Mononuclear cell (primary cell): Measurements from ENCODE around the gene MAP3K8. TPM values are rescaled to one million over a fixed set of nuclear protein-coding genes. Genes with fewer than 3 reads are reported as not detected.
"Not testable (repeated sequence)": the region's sequence is repeated elsewhere in the genome, so short reads cannot be mapped to it uniquely, and the experiment has no call there.

ENCODE experiments used
- H3K27me3 ChIP-seq: 2 replicates; pipeline ENCODE4 v1.6.0; 2011; ENCODE audit warnings: low read length, control low read depth; ENCODE audit not compliant: insufficient read depth
- H3K4me1 ChIP-seq: 2 replicates; pipeline ENCODE4 v1.5.1; 2011; ENCODE audit warnings: mild to moderate bottlenecking, low read length, control low read depth; ENCODE audit not compliant: insufficient read depth
- H3K4me3 ChIP-seq: 2 replicates; pipeline ENCODE4 v1.5.1; 2011; ENCODE audit warnings: mild to moderate bottlenecking, low read length, moderate library complexity
- H3K9me3 ChIP-seq: 2 replicates; pipeline ENCODE4 v1.5.1; 2011; ENCODE audit warnings: low read depth, mild to moderate bottlenecking, control low read depth, low read length
- total RNA-seq: library from RNA; depleted of rRNA; stranded (reverse); fragments of >200 nt; gene quantifications from one replicate; pipeline ENCODE4 v1.2.3, GENCODE V29; 2012

Gene MAP3K8
- total RNA-seq, 1 donor, result 88.9 TPM

DNA sequence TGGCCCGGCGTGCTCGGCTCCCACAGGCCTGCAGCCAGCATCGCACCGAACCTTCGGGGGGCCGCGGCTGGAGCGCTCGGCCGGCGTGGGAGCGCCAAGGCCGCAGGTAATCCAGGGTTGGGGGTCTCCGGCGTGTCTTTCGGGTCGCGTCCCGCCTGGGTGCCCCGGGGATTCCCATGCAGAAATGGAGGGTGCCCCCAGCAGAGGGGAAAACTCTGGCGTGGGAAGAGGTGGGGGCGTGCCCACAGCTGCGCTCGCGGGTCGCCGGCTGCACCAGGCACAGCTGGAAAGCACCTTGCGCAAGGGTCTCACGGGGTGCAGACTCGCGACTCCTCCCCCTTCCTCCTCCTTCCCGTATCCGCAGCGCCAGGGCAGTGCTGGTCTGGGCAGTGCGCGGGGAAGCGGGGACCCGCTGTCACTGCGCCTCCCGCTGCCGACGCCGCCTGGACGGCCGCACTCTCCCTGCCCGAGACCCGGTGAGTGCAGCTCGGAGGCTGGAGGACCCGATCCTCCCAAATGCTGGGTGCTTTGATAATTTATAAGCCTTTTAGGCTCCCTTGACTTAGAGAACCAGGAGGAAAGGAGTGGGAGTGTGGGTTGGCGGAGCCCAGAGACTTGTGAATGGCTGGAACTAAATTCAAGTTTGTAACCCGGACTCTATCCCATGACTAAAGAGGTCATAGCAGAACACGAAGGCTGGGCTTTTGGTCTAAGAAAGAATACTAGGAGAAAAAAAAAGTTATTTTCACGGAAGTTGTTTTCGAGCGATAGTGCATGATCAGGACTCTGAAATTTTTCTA is 489 bp downstream of the MAP3K8 start:
- no peaks in the 10 kb centered on the region for H3K9me3 ChIP-seq
- no peaks in the 10 kb centered on the region for H3K27me3 ChIP-seq
- peaks cover 74% of the 10 kb centered on the region for H3K4me1 ChIP-seq
- H3K4me3 ChIP-seq, result peak overlapping the region; percentile 96

DNA sequence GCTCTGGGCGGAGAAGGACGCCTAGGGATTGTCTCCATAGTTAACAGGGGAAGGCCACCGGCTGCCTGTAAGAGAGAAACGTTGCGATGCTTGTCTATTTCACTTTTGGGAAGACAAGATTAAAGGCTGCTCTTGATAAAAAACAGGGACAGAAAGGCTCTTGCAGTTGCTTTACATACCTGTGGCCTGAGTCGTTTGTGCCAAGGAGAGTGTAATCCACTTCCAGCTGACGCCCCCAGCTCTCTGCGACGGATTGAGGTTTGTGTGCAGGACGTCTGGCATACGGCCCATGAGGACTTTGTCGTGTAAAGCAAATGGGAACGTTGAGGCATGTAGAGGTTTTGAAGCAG is 1.1 kb downstream of the MAP3K8 start:
- H3K27me3 ChIP-seq, result no peaks in the 10 kb centered on the region
- peaks cover 72% of the 10 kb centered on the region for H3K4me1 ChIP-seq
- peak overlapping the region; percentile 96 for H3K4me3 ChIP-seq
- no peaks in the 10 kb centered on the region for H3K9me3 ChIP-seq

DNA sequence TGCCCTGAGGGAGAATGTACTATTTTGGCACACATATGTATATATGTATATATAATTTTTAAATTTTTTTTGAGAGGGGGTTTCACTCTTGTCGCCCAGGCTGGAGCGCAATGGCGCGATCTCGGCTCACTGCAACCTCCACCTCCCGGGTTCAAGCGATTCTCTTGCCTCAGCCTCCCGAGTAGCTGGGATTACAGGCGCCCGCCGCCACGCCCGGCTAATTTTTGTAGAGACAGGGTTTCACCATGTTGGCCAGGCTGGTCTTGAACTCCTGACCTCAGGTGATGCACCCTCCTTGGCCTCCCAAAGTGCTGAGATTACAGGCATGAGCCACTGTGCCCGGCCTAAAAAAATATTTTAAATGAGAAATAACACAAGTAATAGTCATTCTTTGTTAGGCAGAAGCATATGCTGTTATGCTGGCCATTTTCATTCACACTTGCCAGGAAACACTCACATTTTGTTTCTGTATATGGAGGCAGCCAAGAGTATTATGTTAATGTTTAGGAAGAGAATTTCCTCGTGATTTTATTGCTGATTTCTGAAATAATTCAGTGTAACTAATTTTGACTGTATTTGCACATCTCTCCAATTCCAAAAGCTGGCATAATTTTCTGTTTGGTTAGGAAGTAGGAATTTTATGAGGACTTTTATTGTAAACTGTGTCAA is 1.6 kb downstream of the MAP3K8 start:
- Histone ChIP-seq H3K4me1 (peaks cover 73% of the 10 kb centered on the region), H3K4me3 (peak overlapping the region; percentile 96)
- H3K27me3 ChIP-seq, H3K9me3 ChIP-seq: not testable (repeated sequence)

DNA sequence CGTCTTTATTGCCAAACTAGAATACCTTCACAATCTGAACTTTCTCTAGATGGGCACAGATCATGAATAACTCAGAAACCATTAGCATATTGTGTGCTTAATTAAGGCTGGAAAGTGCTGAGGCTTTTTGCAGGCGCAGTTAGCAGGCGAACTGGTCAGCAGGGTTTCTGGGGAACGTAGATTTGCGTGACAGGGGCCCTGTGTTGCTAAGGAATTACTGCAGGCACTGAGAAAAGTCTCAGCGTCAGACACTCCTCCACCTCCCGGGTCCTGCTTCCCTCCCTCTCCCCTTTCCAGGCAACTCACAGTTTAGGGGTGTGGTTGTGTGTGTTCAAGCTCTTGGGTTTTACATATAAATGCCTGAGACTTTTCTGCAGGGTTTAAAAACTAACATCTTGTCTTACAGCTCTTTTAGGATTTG is 2.2 kb downstream of the MAP3K8 start:
- Histone ChIP-seq H3K9me3 (no peaks in the 10 kb centered on the region), H3K4me1 (peaks cover 71% of the 10 kb centered on the region), H3K27me3 (no peaks in the 10 kb centered on the region), H3K4me3 (peak overlapping the region; percentile 96)

DNA sequence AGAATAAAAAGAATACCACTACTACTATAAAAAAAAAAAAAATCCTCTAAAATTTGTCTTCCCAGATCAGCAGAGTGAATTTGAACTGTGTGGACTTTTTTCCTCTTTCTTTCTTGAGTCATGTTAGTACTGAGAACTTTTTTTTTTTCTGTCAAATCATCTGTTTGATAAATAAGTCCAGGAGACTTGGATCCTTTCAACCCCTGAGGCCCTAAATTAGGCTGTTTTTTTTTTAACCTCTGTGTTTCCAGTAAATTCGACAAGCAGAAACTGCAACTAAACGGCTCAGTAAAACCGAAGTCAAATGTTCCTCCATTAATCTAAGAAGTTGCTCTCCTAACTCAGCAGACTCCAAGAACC is 2.7 kb downstream of the MAP3K8 start:
- peak overlapping the region; percentile 96 for H3K4me3 ChIP-seq
- peaks cover 68% of the 10 kb centered on the region for H3K4me1 ChIP-seq
- no peaks in the 10 kb centered on the region for H3K27me3 ChIP-seq
- no peaks in the 10 kb centered on the region for H3K9me3 ChIP-seq

DNA sequence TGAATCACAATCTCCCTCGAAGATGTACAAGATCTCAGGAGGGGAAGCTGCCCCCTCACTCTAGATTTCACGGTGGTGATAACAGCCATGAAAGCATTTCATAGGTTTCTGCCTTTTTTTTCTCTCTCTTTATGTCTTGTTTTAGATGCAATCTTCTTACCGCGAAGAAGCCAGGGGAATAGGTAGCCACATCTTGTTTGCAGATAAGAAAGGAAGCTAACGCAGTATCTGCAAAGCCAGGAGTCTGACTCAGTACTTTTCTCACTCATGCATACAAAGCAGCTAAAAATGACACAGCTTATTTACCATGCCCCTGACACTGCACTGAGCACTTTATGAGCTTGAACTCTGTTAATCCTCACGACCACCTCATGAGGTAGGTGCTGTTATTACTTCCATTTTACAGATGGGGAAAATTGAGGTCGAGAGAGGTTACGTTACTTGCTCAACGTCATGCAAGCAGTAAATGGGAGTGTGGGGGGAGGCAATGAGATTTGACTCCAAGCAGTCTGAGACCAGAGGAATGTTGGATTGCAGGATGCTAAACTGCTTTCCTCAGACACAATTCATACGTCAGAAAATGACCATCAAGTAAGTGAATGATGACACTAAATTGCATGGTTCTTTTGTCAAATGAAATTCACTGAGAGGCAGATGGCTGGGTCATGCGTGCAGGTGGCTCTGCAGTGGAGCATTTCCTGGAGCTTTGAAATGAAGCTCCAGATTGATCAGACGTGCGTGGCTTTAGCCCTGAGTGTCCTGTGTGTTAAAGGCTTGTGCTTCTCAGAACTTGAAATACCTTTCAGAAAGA is 3.3 kb downstream of the MAP3K8 start:
- peaks cover 68% of the 10 kb centered on the region for H3K4me1 ChIP-seq
- H3K4me3 ChIP-seq, result peak overlapping the region; percentile 96
- H3K9me3 ChIP-seq, result no peaks in the 10 kb centered on the region

DNA sequence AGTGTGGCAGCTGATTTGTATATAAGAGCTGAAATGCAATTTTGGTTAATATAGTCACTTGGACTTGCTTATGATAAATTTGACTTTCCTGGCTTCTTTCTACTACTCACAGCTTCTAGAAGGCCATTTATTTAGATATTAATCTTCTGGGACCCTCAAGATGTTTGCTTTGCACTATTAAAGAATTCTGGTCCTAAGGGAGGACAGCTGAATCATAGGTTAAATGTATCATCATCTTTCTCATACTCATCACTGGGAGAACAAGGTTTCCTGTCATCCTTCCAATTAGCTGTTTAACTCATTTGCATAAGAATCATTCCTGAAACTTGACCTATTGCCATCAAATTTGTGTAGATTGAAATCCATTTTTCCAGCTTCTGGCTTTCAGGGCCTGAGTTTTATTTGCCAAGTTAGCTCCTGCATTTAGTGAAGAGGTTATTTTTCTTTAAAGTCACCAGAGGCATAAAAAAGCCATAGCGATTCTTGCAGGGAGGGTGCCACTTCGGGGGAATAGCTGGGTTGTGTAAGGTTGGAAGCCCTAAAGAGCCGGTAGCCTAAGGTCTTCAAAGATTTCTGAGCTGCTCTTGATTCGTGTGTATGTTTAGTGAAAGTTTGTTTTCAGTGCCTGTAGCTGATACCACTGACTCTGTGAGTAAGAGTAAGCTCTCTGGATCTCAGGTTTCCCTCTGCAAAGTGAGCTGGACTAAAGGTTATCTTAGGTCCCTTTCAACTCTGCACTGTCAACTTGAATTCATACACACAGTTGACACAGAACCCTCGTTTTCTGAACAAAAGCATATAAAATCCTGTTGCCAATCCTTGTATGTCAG is 4.3 kb downstream of the MAP3K8 start:
- peaks cover 61% of the 10 kb centered on the region for H3K4me1 ChIP-seq
- H3K27me3 ChIP-seq, result no peaks in the 10 kb centered on the region
- no peaks in the 10 kb centered on the region for H3K9me3 ChIP-seq
- no peak overlapping the region for H3K4me3 ChIP-seq

More for the DNA sequence above, 3.3 kb downstream of the MAP3K8 start:
- H3K27me3 ChIP-seq, result no peaks in the 10 kb centered on the region

DNA sequence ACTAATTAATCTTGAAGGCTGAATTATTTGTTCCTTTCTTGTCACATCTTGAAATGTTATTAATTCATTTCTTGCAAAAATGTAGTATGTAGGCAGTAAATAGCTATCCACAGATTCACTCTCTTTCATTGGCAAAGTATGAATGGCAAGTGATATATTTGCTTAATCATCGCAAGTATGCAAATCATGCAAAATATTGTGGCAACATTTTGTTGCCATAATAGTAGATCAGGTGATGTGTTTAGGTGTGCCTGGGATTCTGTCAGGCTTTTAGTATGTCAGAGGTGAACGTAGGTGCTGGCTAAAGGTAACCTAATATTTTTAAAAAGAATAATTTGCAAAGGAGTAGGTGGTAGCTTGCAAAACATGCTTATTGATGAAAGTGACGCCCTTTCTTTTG is 5.9 kb downstream of the MAP3K8 start:
- Histone ChIP-seq H3K9me3 (no peaks in the 10 kb centered on the region), H3K4me1 (peaks cover 61% of the 10 kb centered on the region), H3K27me3 (no peaks in the 10 kb centered on the region), H3K4me3 (no peak overlapping the region)

DNA sequence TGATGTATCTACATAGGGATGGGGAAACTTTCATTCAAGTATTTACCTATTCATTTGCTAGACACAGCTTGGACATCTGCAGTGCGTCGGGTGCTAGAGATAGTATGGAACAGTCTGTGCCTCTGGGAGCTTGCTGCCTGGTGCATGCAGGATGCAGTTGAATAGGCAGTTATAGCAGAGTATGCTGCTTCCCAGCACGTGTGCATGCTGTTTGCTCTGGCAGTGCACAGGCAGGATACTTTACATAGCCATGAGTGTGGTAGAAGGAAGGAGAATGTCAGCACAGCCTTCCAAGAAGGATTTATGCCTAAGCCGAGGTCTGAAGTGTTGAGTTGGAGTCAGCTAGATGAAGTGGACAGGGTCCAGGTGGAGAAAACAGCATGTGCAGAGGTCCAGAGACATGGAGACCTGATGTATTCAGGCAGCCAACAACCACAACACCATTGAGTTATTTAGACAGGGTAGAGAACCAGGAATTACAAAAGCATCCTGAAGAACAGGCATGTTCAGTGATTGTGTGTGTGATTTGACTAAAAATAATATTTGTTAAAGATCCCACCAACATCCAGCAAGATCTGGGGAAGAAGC is 8.1 kb downstream of the MAP3K8 start:
- Histone ChIP-seq H3K9me3 (no peaks in the 10 kb centered on the region), H3K4me3 (no peak overlapping the region), H3K27me3 (no peaks in the 10 kb centered on the region), H3K4me1 (peaks cover 56% of the 10 kb centered on the region)

DNA sequence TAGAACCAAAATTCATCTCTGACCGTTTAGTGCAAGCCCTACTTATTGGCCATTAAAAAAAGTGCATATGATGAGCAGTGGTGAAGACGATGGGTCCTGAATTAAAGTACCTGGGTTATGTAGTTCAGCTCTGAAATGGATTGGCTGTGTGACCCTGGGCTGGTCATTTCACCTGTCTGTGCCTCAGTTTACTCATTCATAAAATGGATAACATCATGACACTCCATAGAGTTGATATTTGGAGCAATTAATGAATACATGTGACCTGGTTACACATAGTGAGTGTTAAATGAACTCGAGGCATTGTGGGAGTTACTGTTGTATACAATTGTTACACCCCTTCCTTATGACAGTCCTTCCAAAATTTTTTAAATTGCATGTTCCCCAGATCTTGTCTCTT is 9.1 kb downstream of the MAP3K8 start:
- H3K27me3 ChIP-seq, result no peaks in the 10 kb centered on the region
- H3K9me3 ChIP-seq, result no peaks in the 10 kb centered on the region
- no peak overlapping the region for H3K4me3 ChIP-seq
- H3K4me1 ChIP-seq, result peaks cover 49% of the 10 kb centered on the region

DNA sequence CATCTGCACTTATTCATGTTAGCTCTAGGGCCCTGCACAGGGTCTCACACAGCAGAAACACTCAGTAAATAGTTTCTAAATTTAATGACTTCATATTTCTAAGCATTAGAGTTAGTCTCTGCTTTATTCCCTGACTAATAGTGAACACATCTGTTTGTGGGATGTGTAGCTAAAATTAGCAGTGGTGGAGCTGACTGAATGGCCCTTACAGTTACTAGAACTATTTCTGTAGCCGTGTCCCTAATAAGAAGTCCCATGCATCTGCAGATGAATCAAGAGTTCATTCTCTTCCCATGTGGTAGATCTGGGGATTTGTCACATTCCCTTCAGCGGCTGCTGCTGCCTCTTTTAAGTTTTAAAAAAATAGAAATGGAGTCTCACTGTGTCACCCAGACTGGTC is 11.7 kb downstream of the MAP3K8 start:
- H3K4me3 ChIP-seq, result no peak overlapping the region
- peaks cover 28% of the 10 kb centered on the region for H3K4me1 ChIP-seq
- no peaks in the 10 kb centered on the region for H3K27me3 ChIP-seq
- H3K9me3 ChIP-seq, result no peaks in the 10 kb centered on the region

DNA sequence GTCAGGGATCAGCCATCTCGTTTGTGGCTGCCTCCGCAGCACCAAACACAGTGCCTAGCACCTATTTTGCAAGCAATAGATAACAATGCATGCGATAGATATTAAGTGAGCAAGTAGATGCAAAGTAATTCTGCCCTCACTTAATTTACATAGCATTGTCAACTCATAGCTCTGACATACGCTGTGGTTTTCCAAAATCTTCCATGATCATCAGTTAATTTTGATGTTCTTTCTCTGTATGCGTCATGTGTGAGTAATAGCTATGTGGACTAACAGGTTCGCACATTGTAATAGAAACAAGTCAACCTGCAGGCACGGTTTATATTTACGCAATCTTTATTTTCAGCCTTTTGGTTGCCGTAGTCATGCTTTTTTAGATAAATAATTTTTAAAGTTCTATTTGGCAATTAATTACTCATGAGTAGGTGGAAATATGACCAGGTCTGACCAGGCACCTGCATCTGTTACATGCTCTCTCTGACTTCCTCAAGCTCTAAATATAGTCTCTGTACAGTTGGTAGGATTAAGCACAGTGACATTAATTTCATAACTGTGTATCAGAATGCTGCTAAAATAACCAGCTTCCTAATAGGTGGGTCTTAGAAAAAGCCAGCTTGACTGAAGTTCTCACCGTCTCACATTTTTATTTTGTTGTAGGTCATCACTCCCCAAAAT is 13.3 kb downstream of the MAP3K8 start:
- no peak overlapping the region for H3K4me3 ChIP-seq
- no peaks in the 10 kb centered on the region for H3K9me3 ChIP-seq
- H3K27me3 ChIP-seq, result no peaks in the 10 kb centered on the region
- H3K4me1 ChIP-seq, result peaks cover 17% of the 10 kb centered on the region

DNA sequence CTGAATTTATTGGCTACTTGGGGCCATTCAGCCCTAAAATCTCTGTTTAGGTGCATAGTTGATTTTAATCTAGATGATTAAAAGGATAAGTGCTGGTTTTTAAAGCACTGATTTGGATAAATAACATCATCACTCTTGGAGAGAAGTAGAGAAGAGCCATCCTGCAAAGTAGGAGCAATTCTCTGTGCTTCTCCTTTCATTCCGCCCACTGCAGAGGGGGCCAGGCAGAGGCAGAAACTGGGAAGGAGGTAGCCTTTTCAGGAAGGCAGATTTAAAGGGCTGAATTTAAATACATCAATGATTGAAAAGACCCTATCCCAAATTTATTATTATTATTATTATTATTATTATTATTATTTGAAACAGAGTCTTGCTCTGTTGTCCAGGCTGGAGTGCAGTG is 14.1 kb downstream of the MAP3K8 start:
- H3K27me3 ChIP-seq, result no peaks in the 10 kb centered on the region
- H3K9me3 ChIP-seq, result no peaks in the 10 kb centered on the region
- H3K4me1 ChIP-seq, result peaks cover 17% of the 10 kb centered on the region
- no peak overlapping the region for H3K4me3 ChIP-seq
